HepG2 (cell line): ENCODE measurements around the gene LILRB2. TPM values are rescaled to one million over a fixed set of nuclear protein-coding genes. Genes with fewer than 3 reads are reported as not detected.

Source experiments
- ATAC-seq: fragments of 200-7000 bp; cut with Tn5 transposase; 3 replicates; pipeline ENCODE4 v1.9.1; 2020; ENCODE audit warnings: mild to moderate bottlenecking, moderate library complexity
- BruUV-seq: library from RNA; stranded (reverse); fragments of 400-500 nt; replicated peaks from 2 replicates; lab custom pipeline; 2021; lab: Mats Ljungman, UMichigan
- CTCF ChIA-PET: fragments of 300-600 bp; formaldehyde crosslinking; extraction: SDS; loops from one replicate; lab custom pipeline; 2021; ENCODE audit warnings: low total read pairs, inconsistent platforms, low intra/inter-chr PET ratio; lab: Yijun Ruan, JAX
- POLR2A ChIA-PET: fragments of 350-600 bp; sonication (Branson Sonifier 250); formaldehyde crosslinking; loops from one replicate; lab custom pipeline; 2020; ENCODE audit warnings: antibody characterized with exemption, inconsistent platforms; lab: Yijun Ruan, JAX
- DNase-seq: peaks from one replicate; pipeline ENCODE4 v3.0.0-alpha.2; 2015; ENCODE audit warnings: low spot score
- FAIRE-seq: peaks from 3 replicates; lab custom pipeline; 2011; peaks lifted over from hg19 to GRCh38; lab: Jason Lieb, UNC
- H2AFZ ChIP-seq: one replicate; pipeline ENCODE4 v1.6.1; 2011; ENCODE audit warnings: low read length, inconsistent platforms
- H3K27ac ChIP-seq: fragments of 300-600 bp; 3 replicates; pipeline ENCODE4 v1.8.0; 2011; ENCODE audit warnings: mixed run types, mild to moderate bottlenecking, mixed read lengths, low read length, inconsistent platforms; ENCODE audit not compliant: insufficient read depth; ENCODE audit errors: extremely low read length
- H3K27me3 ChIP-seq, 2 experiments: fragments of 200-600 bp in 1 of 2; 2 replicates in 1 of 2; 3 replicates in 1 of 2; pipeline versions ENCODE4 v1.6.0 to v1.8.0; 2011; ENCODE audit warnings: low read length in 2 of 2, mild to moderate bottlenecking in 2 of 2, moderate library complexity in 2 of 2, inconsistent platforms in 1 of 2; ENCODE audit not compliant: insufficient read depth in 2 of 2, control insufficient read depth in 1 of 2
- H3K36me3 ChIP-seq, 2 experiments: fragments of 200-600 bp in 1 of 2; replicated peaks in 1 of 2; 2 replicates in 1 of 2; 3 replicates in 1 of 2; pipeline versions ENCODE4 v1.5.1 to v1.8.0; 2011; ENCODE audit warnings: low read length in 2 of 2, inconsistent platforms in 1 of 2; ENCODE audit not compliant: insufficient read depth in 2 of 2, control insufficient read depth in 1 of 2
- H3K4me1 ChIP-seq: 2 replicates; pipeline ENCODE4 v1.5.1; 2012; ENCODE audit warnings: low read length, inconsistent platforms; ENCODE audit not compliant: insufficient read depth
- H3K4me2 ChIP-seq: 2 replicates; pipeline ENCODE4 v1.6.0; 2011; ENCODE audit warnings: low read depth, low read length, inconsistent platforms
- H3K4me3 ChIP-seq, 3 experiments: fragments of 200-600 bp in 1 of 3; sonication (generic), shearing (Covaris generic) in 1 of 3; replicated peaks in 1 of 3; 2 replicates each; pipeline ENCODE4 v1.5.1; 2011 to 2016; ENCODE audit warnings: low read length in 3 of 3, inconsistent platforms in 2 of 3, low read depth in 2 of 3, mild to moderate bottlenecking in 2 of 3, control low read depth in 1 of 3, mixed read lengths in 1 of 3; ENCODE audit not compliant: insufficient read depth in 1 of 3
- H3K79me2 ChIP-seq: one replicate; pipeline ENCODE4 v1.6.1; 2011; ENCODE audit warnings: low read length, inconsistent platforms; ENCODE audit not compliant: insufficient read depth
- H3K9ac ChIP-seq: 2 replicates; pipeline ENCODE4 v1.6.0; 2011; ENCODE audit warnings: mild to moderate bottlenecking, low read depth, low read length, inconsistent platforms; ENCODE audit not compliant: insufficient read depth
- H3K9me3 ChIP-seq: 2 replicates; pipeline ENCODE4 v1.5.1; 2012; ENCODE audit warnings: mild to moderate bottlenecking, low read length
- H4K20me1 ChIP-seq: 2 replicates; pipeline ENCODE4 v1.6.0; 2011; ENCODE audit warnings: inconsistent platforms, mild to moderate bottlenecking, low read length, moderate library complexity; ENCODE audit not compliant: insufficient read depth
- BCL6 ChIP-seq: IDR thresholded peaks from 2 replicates; pipeline ENCODE4 v1.6.1; 2016; ENCODE audit warnings: missing genetic modification reagents, missing compliant biosample characterization
- CHCHD3 ChIP-seq: sonication (generic); formaldehyde crosslinking; IDR thresholded peaks from 2 replicates; pipeline ENCODE4 v1.8.0; 2022; ENCODE audit warnings: mild to moderate bottlenecking, missing genetic modification reagents, moderate library complexity
- CTCF ChIP-seq: sonication (generic); formaldehyde crosslinking; IDR thresholded peaks from 2 replicates; pipeline ENCODE4 v1.5.0; 2020; ENCODE audit warnings: mild to moderate bottlenecking, missing genetic modification reagents, moderate library complexity
- EP300 ChIP-seq, 3 experiments: sonication (generic) in 1 of 3; formaldehyde crosslinking in 1 of 3; IDR thresholded peaks; 2 replicates each; pipeline versions ENCODE4 v1.5.1 to v1.6.1; 2011 to 2020; ENCODE audit warnings: low read depth in 2 of 3, low read length in 2 of 3, borderline replicate concordance in 1 of 3, improper control_type of control experiment in 1 of 3, mild to moderate bottlenecking in 1 of 3, missing genetic modification reagents in 1 of 3, moderate library complexity in 1 of 3
- FOXO4 ChIP-seq: sonication (generic); formaldehyde crosslinking; conservative IDR thresholded peaks from 2 replicates; pipeline ENCODE4 v1.8.1; 2023; ENCODE audit warnings: missing genetic modification reagents
- IRX3 ChIP-seq: sonication (generic); formaldehyde crosslinking; IDR thresholded peaks from 2 replicates; pipeline ENCODE4 v1.8.1; 2023; ENCODE audit warnings: mild to moderate bottlenecking, low read depth, missing genetic modification reagents, borderline replicate concordance
- KDM1A ChIP-seq: IDR thresholded peaks from 2 replicates; pipeline ENCODE4 v1.6.1; 2016; ENCODE audit warnings: missing compliant biosample characterization
- SIX1 ChIP-seq: sonication (generic); formaldehyde crosslinking; IDR thresholded peaks from 2 replicates; pipeline ENCODE4 v1.4.0; 2020; ENCODE audit warnings: missing genetic modification reagents, borderline replicate concordance
- SIX4 ChIP-seq: sonication (generic); formaldehyde crosslinking; IDR thresholded peaks from 2 replicates; pipeline ENCODE4 v1.4.0; 2020; ENCODE audit warnings: missing genetic modification reagents
- SMC3 ChIP-seq: IDR thresholded peaks from 2 replicates; pipeline ENCODE4 v1.6.1; 2011; ENCODE audit warnings: low read length, improper control_type of control experiment
- STAG1 ChIP-seq: sonication (generic); formaldehyde crosslinking; IDR thresholded peaks from 2 replicates; pipeline ENCODE4 v1.4.0; 2020; ENCODE audit warnings: missing genetic modification reagents
- TEAD2 ChIP-seq: sonication (generic); formaldehyde crosslinking; IDR thresholded peaks from 2 replicates; pipeline ENCODE4 v1.9.0; 2021; ENCODE audit warnings: missing genetic modification reagents
- TEAD3 ChIP-seq: optimal IDR thresholded peaks from 2 replicates; pipeline ENCODE3; 2016; ENCODE audit warnings: borderline replicate concordance
- XRCC5 ChIP-seq: fragments of 200-400 bp; formaldehyde crosslinking; optimal IDR thresholded peaks from 2 replicates; pipeline ENCODE3; 2017; ENCODE audit warnings: mild to moderate bottlenecking, low read length
- ZNF652 ChIP-seq: IDR thresholded peaks from 2 replicates; pipeline ENCODE4 v1.6.1; 2016; ENCODE audit warnings: low read depth, borderline replicate concordance
- ZNF737 ChIP-seq: sonication (generic); formaldehyde crosslinking; IDR thresholded peaks from 2 replicates; pipeline ENCODE4 v1.5.0; 2020; ENCODE audit warnings: missing genetic modification reagents, mild to moderate bottlenecking, borderline replicate concordance
- WGBS: methylation state at CpG from one replicate; pipeline ENCODE4 v1.1.6; 2017; ENCODE audit warnings: low lambda C conversion rate; 5-methylcytosine and 5-hydroxymethylcytosine counted together
- in situ Hi-C: cut with HindIII; loops from 2 replicates; pipeline ENCODE4 v1.10.0; 2017; ENCODE audit warnings: low pct_unique_long_range_greater_than_20kb; ENCODE audit not compliant: extremely low pct_ligation_motif_present
- intact Hi-C: fragments of 100-400 bp; cut with micrococcal nuclease; formaldehyde crosslinking; loops from one replicate; pipeline ENCODE4 v1.10.0; 2022; ENCODE audit not compliant: unreplicated experiment
- polyA plus RNA-seq, 8 experiments: library from polyadenylated mRNA; depleted of rRNA in 3 of 8; stranded (reverse) in 7 of 8; unstranded in 1 of 8; fragments of >200 nt; fragmentation: Illumina TruSeq in 4 of 8; extraction: Trizol in 4 of 8; gene quantifications; 2 replicates each; pipeline versions ENCODE4 v1.2.1 to v1.2.3, GENCODE V29; 2011 to 2016; ENCODE audit warnings: low read depth in 4 of 8, missing spikeins in 1 of 8, mixed read lengths in 1 of 8; ENCODE audit not compliant: insufficient read depth in 1 of 8
- total RNA-seq, 5 experiments: library from RNA; depleted of rRNA; stranded (reverse); fragments of >200 nt; fragmentation: Illumina TruSeq; extraction: Trizol; gene quantifications; 2 replicates each; pipeline ENCODE4 v1.2.3, GENCODE V29; 2016; ENCODE audit warnings: low read depth in 1 of 5
- TF ChIP-seq, protein P1 (sequence below): sonication (generic); formaldehyde crosslinking; IDR thresholded peaks from 2 replicates; pipeline ENCODE4 v1.4.0; 2020; ENCODE audit warnings: missing genetic modification reagents, mild to moderate bottlenecking, borderline replicate concordance

The LILRB2 gene
- total and polyA plus RNA-seq, 2 of the 13 experiments (the other 11 are each of a cell fraction or from before 2014, with no cell fraction given), result not detected

DNA sequence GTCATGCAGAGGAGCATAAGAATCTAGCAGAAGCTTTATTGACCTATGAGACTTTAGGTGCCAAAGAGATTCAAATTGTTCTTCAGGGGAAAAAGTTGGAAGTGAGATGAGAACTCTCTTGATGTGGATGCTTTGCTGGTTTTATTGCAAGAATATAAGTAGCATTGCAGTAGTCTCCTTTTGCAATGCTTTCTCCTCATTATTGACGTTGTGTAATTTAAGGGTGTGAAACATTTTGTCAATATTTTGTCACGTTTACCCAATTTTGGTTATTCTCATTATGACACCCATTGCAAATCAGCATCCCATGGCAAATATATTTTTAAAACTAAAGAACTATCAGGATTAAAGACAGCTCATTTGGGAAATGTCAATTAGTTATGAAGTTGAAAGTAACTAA, 12.0 kb downstream of the LILRB2 start (continued):
- TF ChIP-seq FOXO4 (CRISPR knock-in tag) (no peak), IRX3 (CRISPR knock-in tag) (no peak), EP300 (IDR thresholded peaks at IDR 0.05; ENCODE audit: low read depth in 2 of 2, low read length in 2 of 2) (no peak), EP300 (CRISPR knock-in tag; IDR thresholded peaks at IDR 0.05; ENCODE audit: borderline replicate concordance) (no peak)
- TF ChIP-seq, protein P1, sequence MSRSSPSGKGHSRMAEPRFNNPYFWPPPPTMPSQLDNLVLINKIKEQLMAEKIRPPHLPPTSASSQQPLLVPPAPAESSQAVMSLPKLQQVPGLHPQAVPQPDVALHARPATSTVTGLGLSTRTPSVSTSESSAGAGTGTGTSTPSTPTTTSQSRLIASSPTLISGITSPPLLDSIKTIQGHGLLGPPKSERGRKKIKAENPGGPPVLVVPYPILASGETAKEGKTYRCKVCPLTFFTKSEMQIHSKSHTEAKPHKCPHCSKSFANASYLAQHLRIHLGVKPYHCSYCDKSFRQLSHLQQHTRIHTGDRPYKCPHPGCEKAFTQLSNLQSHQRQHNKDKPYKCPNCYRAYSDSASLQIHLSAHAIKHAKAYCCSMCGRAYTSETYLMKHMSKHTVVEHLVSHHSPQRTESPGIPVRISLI, result no peak

DNA sequence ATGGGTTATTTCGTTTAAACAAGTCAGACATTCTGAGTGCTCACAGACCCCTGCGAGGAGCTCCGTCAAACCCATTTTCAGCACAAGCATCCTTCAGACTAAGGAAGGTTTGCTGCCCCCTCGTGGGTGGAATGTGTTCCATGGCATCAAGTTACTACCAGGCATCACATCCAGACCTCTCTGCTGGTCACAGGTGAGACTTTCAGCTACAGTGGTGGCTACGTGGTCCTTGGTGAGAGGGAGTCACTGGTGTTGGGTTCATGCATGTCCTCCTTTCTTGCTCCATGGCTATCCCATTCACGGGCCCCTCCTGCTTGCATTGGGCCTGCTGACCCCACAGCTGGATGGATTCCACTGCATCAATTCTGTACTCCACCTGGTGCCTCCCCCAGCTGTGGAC, 14.8 kb downstream of the LILRB2 start:
- peak; percentile 83 for ATAC-seq
- Histone ChIP-seq H3K9me3 (no peaks in the 10 kb centered on the region), H3K27ac (no peak overlapping the region), H2AFZ (no peak overlapping the region), H3K36me3 (no peaks in the 10 kb centered on the region), H3K9ac (no peak overlapping the region), H3K27me3 (peaks cover 0 to 10% of the 10 kb centered on the region in 2 experiments; a peak in 1 of 5 replicates), H3K4me2 (no peak overlapping the region), H3K79me2 (no peaks in the 10 kb centered on the region), H3K4me3 (no peak overlapping the region), H4K20me1 (no peaks in the 10 kb centered on the region), H3K4me1 (no peaks in the 10 kb centered on the region)
- no TSS peak for BruUV-seq
- POLR2A ChIA-PET, result no interaction called here
- 0% methylated on average over 2 of the region's 6 CpGs for WGBS
- peak; percentile 69 for DNase-seq
- intact Hi-C loops (no loop called here), in situ Hi-C loops (no loop called here)
- FAIRE-seq, result peak; percentile 88
- TF ChIP-seq BCL6, result no peak
- peak; percentile 100 for TF ChIP-seq TEAD3 (CRISPR knock-in tag)
- 0 out of 2 replicates have a peak, but pooled peaks have one; percentile 81 for TF ChIP-seq TEAD2 (CRISPR knock-in tag)
- peak; percentile 63 for TF ChIP-seq STAG1 (CRISPR knock-in tag)
- no peak for TF ChIP-seq ZNF652 (CRISPR knock-in tag)
- TF ChIP-seq SIX1 (CRISPR knock-in tag), result peak; percentile 97
- TF ChIP-seq CHCHD3, result no peak
- peak; percentile 38 for TF ChIP-seq XRCC5
- peak; percentile 96 for TF ChIP-seq SIX4 (CRISPR knock-in tag)
- peak; percentile 79 for TF ChIP-seq CTCF
- peak; percentile 45 for TF ChIP-seq SMC3
- peak; percentile 57; the same call in 1 of the 2 replicates for TF ChIP-seq KDM1A
- no peak for TF ChIP-seq ZNF737 (CRISPR knock-in tag)
- CTCF ChIA-PET, result interaction anchor here (1.4 to 1.6 kb wide), 2 partner anchors 98 to 125 kb away, joined by 4 to 7 read pairs; no protein-coding TSS in a partner anchor
